HCT116 (cell line): ENCODE data around the gene GDPD5. TPM values are rescaled to one million over a fixed set of nuclear protein-coding genes. Genes with fewer than 3 reads are reported as not detected.

Source experiments
- ATAC-seq: fragments of 200-7000 bp; cut with Tn5 transposase; 2 replicates; pipeline ENCODE4 v1.9.1; 2020; ENCODE audit warnings: mild to moderate bottlenecking, moderate library complexity
- BruUV-seq: library from RNA; stranded (reverse); fragments of 400-500 nt; replicated peaks from 2 replicates; lab custom pipeline; 2021; lab: Mats Ljungman, UMichigan
- CTCF ChIA-PET: fragments of 300-600 bp; sonication (Branson Sonifier 250); formaldehyde crosslinking; loops from one replicate; lab custom pipeline; 2021; ENCODE audit warnings: antibody characterized with exemption; lab: Charles Lee
- POLR2A ChIA-PET: fragments of 300-600, 350-600 bp; sonication (Branson Sonifier 250); formaldehyde crosslinking; loops from one replicate; lab custom pipeline; 2021; ENCODE audit warnings: antibody characterized with exemption; lab: Charles Lee
- RAD21 ChIA-PET, 2 experiments: fragments of 300-600 bp; sonication (Branson Sonifier 250); formaldehyde crosslinking; loops; one replicate each; lab custom pipeline; 2023; ENCODE audit warnings: low total read pairs in 2 of 2; ENCODE audit not compliant: uncharacterized antibody in 2 of 2, unreplicated experiment in 2 of 2, low non-redundant PET in 1 of 2; lab: Charles Lee
- DNase-seq: peaks from one replicate; pipeline ENCODE4 v3.0.0-alpha.2; 2010; ENCODE audit warnings: low read depth, low spot score
- H2AFZ ChIP-seq: fragments of 200-600 bp; shearing (Covaris generic), sonication (generic); 2 replicates; pipeline ENCODE4 v1.6.1; 2017; ENCODE audit warnings: low read depth, mixed run types, mixed read lengths, antibody characterized with exemption, low read length; ENCODE audit not compliant: poor library complexity, severe bottlenecking
- H3K27ac ChIP-seq: 2 replicates; pipeline ENCODE4 v1.5.1; 2012; ENCODE audit warnings: low read depth, low read length
- H3K27me3 ChIP-seq: fragments of 200-600 bp; sonication (generic); 2 replicates; pipeline ENCODE4 v1.6.1; 2016; ENCODE audit warnings: mixed run types, low read length, mixed read lengths; ENCODE audit not compliant: insufficient read depth
- H3K36me3 ChIP-seq, 2 experiments: fragments of 200-500 bp in 1 of 2; fragments of 200-600 bp in 1 of 2; sonication (Bioruptor generic) in 1 of 2; sonication (generic) in 1 of 2; 2 replicates each; pipeline versions ENCODE4 v1.5.1 to v1.6.1; 2014 to 2016; ENCODE audit warnings: low read length in 2 of 2, inconsistent platforms in 1 of 2, mixed read lengths in 1 of 2, mixed run types in 1 of 2; ENCODE audit not compliant: insufficient read depth in 2 of 2, control insufficient read depth in 1 of 2
- H3K4me1 ChIP-seq, 2 experiments: fragments of 200-600 bp in 1 of 2; sonication (generic) in 1 of 2; 2 replicates each; pipeline versions ENCODE4 v1.5.1 to v1.6.1; 2012 to 2017; ENCODE audit warnings: low read length in 2 of 2, inconsistent platforms in 1 of 2, mild to moderate bottlenecking in 1 of 2, mixed read lengths in 1 of 2, mixed run types in 1 of 2, moderate library complexity in 1 of 2; ENCODE audit not compliant: insufficient read depth in 2 of 2, control insufficient read depth in 1 of 2
- H3K4me2 ChIP-seq: fragments of 200-600 bp; sonication (generic); 2 replicates; pipeline ENCODE4 v1.6.1; 2017; ENCODE audit warnings: mixed run types, low read length, mixed read lengths
- H3K4me3 ChIP-seq, 2 experiments: fragments of 200-600 bp in 1 of 2; sonication (generic) in 1 of 2; replicated peaks in 1 of 2; 2 replicates each; pipeline ENCODE4 v1.5.1; 2011 to 2016; ENCODE audit warnings: low read length in 2 of 2, control low read depth in 1 of 2, low read depth in 1 of 2, mild to moderate bottlenecking in 1 of 2, mixed read lengths in 1 of 2, mixed run types in 1 of 2
- H3K79me2 ChIP-seq: fragments of 200-600 bp; sonication (generic); 2 replicates; pipeline ENCODE4 v1.6.1; 2017; ENCODE audit warnings: mild to moderate bottlenecking, mixed run types, low read length, moderate library complexity, mixed read lengths; ENCODE audit not compliant: insufficient read depth
- H3K9ac ChIP-seq: fragments of 200-600 bp; sonication (generic); 2 replicates; pipeline ENCODE4 v1.6.1; 2016; ENCODE audit warnings: low read length, mixed read lengths
- H3K9me2 ChIP-seq: fragments of 200-600 bp; sonication (generic), shearing (Covaris generic); 2 replicates; pipeline ENCODE4 v1.6.1; 2017; ENCODE audit warnings: mixed run types, mild to moderate bottlenecking, moderate library complexity; ENCODE audit not compliant: insufficient read depth
- H3K9me3 ChIP-seq, 2 experiments: fragments of 200-500 bp in 1 of 2; fragments of 200-600 bp in 1 of 2; sonication (Bioruptor generic) in 1 of 2; sonication (generic) in 1 of 2; 2 replicates each; pipeline ENCODE4 v1.6.1; 2014 to 2017; ENCODE audit warnings: low read length in 2 of 2, mixed read lengths in 2 of 2, inconsistent platforms in 1 of 2, low read depth in 1 of 2, mild to moderate bottlenecking in 1 of 2, mixed run types in 1 of 2, moderate library complexity in 1 of 2; ENCODE audit not compliant: control insufficient read depth in 1 of 2, insufficient read depth in 1 of 2
- H4K20me1 ChIP-seq: fragments of 200-600 bp; sonication (generic), shearing (Covaris generic); 2 replicates; pipeline ENCODE4 v1.6.1; 2017; ENCODE audit warnings: mixed run types, mild to moderate bottlenecking, moderate library complexity; ENCODE audit not compliant: insufficient read depth
- CEBPB ChIP-seq: IDR thresholded peaks from 2 replicates; pipeline ENCODE4 v1.6.1; 2012; ENCODE audit warnings: low read depth
- EZH2phosphoT487 ChIP-seq: fragments of 200-600 bp; IDR thresholded peaks from 2 replicates; pipeline ENCODE4 v1.6.1; 2018; ENCODE audit warnings: antibody characterized with exemption, borderline replicate concordance
- FOSL1 ChIP-seq: IDR thresholded peaks from 2 replicates; pipeline ENCODE4 v1.6.1; 2012; ENCODE audit warnings: low read depth
- POLR2A ChIP-seq: IDR thresholded peaks from 2 replicates; pipeline ENCODE4 v1.7.0; 2011; ENCODE audit warnings: borderline replicate concordance; ENCODE audit not compliant: insufficient read depth, insufficient read length; ENCODE audit errors: extremely low read depth
- YY1 ChIP-seq: IDR thresholded peaks from 2 replicates; pipeline ENCODE4 v1.6.1; 2011; ENCODE audit warnings: low read length, low read depth, moderate library complexity, mild to moderate bottlenecking; ENCODE audit not compliant: insufficient replicate concordance; ENCODE audit errors: extremely low read depth
- ZFX ChIP-seq: fragments of 450-650 bp; IDR thresholded peaks from 2 replicates; pipeline ENCODE4 v1.6.1; 2017
- intact Hi-C: fragments of 100-400 bp; cut with micrococcal nuclease; formaldehyde crosslinking; loops from 2 replicates; pipeline ENCODE4 v1.10.0; 2022
- total RNA-seq: library from RNA; stranded (reverse); gene quantifications from one replicate; pipeline ENCODE4 v1.2.1, GENCODE V29; 2021; ENCODE audit not compliant: unreplicated experiment
- TF ChIP-seq, protein P1 (sequence below): IDR thresholded peaks from 2 replicates; pipeline ENCODE4 v1.6.1; 2012; ENCODE audit warnings: low read depth
- TF ChIP-seq, protein P2 (sequence below): IDR thresholded peaks from 2 replicates; pipeline ENCODE4 v1.6.1; 2012
- TF ChIP-seq, protein P3 (sequence below), 3 experiments: fragments of 200-600 bp in 1 of 3; sonication (generic) in 1 of 3; IDR thresholded peaks in 2 of 3; conservative IDR thresholded peaks in 1 of 3; 2 replicates each; pipeline ENCODE4 v1.5.1; 2012 to 2017; ENCODE audit warnings: low read depth in 2 of 3, low read length in 2 of 3, antibody characterized with exemption in 1 of 3, borderline replicate concordance in 1 of 3, control low read depth in 1 of 3, mild to moderate bottlenecking in 1 of 3, mixed read lengths in 1 of 3, mixed run types in 1 of 3, moderate library complexity in 1 of 3; ENCODE audit not compliant: insufficient read depth in 1 of 3

Gene GDPD5
- total RNA-seq, 1 experiment from 2014 or later = 27.5 TPM

DNA sequence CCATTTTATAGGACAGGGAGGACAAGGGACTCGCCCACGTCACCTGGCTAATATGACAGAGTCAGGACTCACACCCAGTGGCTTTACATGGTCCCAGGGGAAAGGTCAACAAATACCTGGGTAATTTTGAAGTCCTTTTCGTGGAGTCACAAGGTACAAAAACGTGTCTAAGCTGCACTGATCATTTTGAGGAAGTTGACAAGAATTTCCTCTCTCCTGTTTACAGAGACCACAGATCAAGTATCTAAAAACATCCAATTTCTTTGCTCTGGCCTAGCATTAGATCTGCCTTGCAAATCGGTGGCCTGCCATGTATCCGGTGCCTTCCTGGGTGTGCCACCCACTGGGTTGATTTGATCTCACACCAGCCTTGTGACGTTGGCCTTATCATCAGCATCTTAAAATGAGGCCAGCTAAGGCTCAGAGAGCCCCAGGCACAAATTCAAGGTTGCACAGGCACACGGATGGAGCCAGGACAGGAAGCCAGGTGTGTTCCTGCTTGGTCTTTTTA is 17.6 kb downstream of the GDPD5 start:
- ChIA-PET POLR2A (no interaction called here), RAD21 (no interaction called here), CTCF (no interaction called here)
- no peaks in the 10 kb centered on the region for H4K20me1 ChIP-seq
- no peaks in the 10 kb centered on the region for H3K27me3 ChIP-seq
- no peak for DNase-seq
- no peak overlapping the region for H3K9ac ChIP-seq
- no peaks in the 10 kb centered on the region for H3K79me2 ChIP-seq
- BruUV-seq = no TSS peak
- H3K27ac ChIP-seq = no peak overlapping the region
- no peak overlapping the region for H2AFZ ChIP-seq
- H3K9me3 ChIP-seq = no peaks in the 10 kb centered on the region
- no peak overlapping the region for H3K4me3 ChIP-seq
- no peaks in the 10 kb centered on the region for H3K9me2 ChIP-seq
- TF ChIP-seq YY1 (no peak), FOSL1 (no peak)
- TF ChIP-seq, protein P1, sequence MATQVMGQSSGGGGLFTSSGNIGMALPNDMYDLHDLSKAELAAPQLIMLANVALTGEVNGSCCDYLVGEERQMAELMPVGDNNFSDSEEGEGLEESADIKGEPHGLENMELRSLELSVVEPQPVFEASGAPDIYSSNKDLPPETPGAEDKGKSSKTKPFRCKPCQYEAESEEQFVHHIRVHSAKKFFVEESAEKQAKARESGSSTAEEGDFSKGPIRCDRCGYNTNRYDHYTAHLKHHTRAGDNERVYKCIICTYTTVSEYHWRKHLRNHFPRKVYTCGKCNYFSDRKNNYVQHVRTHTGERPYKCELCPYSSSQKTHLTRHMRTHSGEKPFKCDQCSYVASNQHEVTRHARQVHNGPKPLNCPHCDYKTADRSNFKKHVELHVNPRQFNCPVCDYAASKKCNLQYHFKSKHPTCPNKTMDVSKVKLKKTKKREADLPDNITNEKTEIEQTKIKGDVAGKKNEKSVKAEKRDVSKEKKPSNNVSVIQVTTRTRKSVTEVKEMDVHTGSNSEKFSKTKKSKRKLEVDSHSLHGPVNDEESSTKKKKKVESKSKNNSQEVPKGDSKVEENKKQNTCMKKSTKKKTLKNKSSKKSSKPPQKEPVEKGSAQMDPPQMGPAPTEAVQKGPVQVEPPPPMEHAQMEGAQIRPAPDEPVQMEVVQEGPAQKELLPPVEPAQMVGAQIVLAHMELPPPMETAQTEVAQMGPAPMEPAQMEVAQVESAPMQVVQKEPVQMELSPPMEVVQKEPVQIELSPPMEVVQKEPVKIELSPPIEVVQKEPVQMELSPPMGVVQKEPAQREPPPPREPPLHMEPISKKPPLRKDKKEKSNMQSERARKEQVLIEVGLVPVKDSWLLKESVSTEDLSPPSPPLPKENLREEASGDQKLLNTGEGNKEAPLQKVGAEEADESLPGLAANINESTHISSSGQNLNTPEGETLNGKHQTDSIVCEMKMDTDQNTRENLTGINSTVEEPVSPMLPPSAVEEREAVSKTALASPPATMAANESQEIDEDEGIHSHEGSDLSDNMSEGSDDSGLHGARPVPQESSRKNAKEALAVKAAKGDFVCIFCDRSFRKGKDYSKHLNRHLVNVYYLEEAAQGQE = no peak
- TF ChIP-seq, protein P2, sequence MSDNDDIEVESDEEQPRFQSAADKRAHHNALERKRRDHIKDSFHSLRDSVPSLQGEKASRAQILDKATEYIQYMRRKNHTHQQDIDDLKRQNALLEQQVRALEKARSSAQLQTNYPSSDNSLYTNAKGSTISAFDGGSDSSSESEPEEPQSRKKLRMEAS = no peak
- TF ChIP-seq, all 23 proteins: peak for 0
- no peak for ATAC-seq
- Histone ChIP-seq H3K36me3 (no peaks in the 10 kb centered on the region), H3K4me1 (peaks cover 2 to 13% of the 10 kb centered on the region in 2 experiments; a peak in 1 of 4 replicates), H3K4me2 (no peak overlapping the region)
- intact Hi-C loops = no loop called here

DNA sequence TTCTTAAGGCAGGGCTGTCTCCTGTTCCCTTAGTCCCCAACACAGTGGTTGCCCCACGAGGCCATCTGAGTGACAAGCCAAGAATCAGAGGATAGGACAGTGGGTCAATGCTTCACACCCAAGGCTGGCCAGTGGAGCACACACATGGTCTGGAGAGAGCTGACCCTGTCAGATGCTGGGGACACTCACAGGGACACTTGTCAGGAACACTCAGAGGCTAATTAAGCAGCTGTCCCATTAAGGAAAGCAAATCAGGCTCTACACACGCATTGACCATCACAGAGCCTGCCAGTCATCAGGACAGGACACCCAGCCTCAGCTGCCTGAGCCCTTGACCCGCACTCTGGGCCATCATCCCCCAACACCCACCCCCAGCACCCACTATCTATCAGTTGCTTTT is 18.2 kb downstream of the GDPD5 start:
- BruUV-seq = no TSS peak
- H3K36me3 ChIP-seq = no peaks in the 10 kb centered on the region
- H3K79me2 ChIP-seq = no peaks in the 10 kb centered on the region
- no peak overlapping the region for H3K4me3 ChIP-seq
- intact Hi-C loops = no loop called here
- H3K27ac ChIP-seq = no peak overlapping the region
- no peak overlapping the region for H2AFZ ChIP-seq
- ChIA-PET POLR2A (no interaction called here), CTCF (no interaction called here), RAD21 (no interaction called here)
- DNase-seq = no peak
- no peaks in the 10 kb centered on the region for H3K9me3 ChIP-seq
- no peak for ATAC-seq
- H3K9ac ChIP-seq = no peak overlapping the region
- H3K4me2 ChIP-seq = no peak overlapping the region
- no peaks in the 10 kb centered on the region for H3K9me2 ChIP-seq
- peaks cover 2 to 13% of the 10 kb centered on the region in 2 experiments; a peak in 1 of 4 replicates for H3K4me1 ChIP-seq
- H4K20me1 ChIP-seq = no peaks in the 10 kb centered on the region
- H3K27me3 ChIP-seq = no peaks in the 10 kb centered on the region
- TF ChIP-seq POLR2A (no peak), EZH2phosphoT487 (no peak), CEBPB (no peak), ZFX (no peak), FOSL1 (no peak)
- TF ChIP-seq, protein P3, sequence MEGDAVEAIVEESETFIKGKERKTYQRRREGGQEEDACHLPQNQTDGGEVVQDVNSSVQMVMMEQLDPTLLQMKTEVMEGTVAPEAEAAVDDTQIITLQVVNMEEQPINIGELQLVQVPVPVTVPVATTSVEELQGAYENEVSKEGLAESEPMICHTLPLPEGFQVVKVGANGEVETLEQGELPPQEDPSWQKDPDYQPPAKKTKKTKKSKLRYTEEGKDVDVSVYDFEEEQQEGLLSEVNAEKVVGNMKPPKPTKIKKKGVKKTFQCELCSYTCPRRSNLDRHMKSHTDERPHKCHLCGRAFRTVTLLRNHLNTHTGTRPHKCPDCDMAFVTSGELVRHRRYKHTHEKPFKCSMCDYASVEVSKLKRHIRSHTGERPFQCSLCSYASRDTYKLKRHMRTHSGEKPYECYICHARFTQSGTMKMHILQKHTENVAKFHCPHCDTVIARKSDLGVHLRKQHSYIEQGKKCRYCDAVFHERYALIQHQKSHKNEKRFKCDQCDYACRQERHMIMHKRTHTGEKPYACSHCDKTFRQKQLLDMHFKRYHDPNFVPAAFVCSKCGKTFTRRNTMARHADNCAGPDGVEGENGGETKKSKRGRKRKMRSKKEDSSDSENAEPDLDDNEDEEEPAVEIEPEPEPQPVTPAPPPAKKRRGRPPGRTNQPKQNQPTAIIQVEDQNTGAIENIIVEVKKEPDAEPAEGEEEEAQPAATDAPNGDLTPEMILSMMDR (IDR thresholded peaks at IDR 0.05 in 2 of 3, conservative IDR thresholded peaks at IDR 0.05 in 1 of 3; ENCODE audit: borderline replicate concordance in 1 of 3, insufficient read depth in 1 of 3, low read depth in 2 of 3, low read length in 2 of 3) = no peak
- TF ChIP-seq, protein P1 = no peak
